ENCODE measurements around the gene EFNA3.

- TF ChIP-seq CTCF (IDR thresholded peaks at IDR 0.05) (no peak), TCF7L2 (IDR thresholded peaks at IDR 0.05; ENCODE audit: low read depth, low read length) (no peak), POLR2AphosphoS5 (IDR thresholded peaks at IDR 0.05; ENCODE audit: low read depth, low read length) (no peak), REST (IDR thresholded peaks at IDR 0.05; ENCODE audit: insufficient read depth in 1 of 2, low read depth in 2 of 2, low read length in 1 of 2) (no peak), SIN3A (IDR thresholded peaks at IDR 0.05; ENCODE audit: borderline replicate concordance, insufficient read depth, low read depth, low read length) (no peak)
Measured at GRCh38 chr1:155116113-155116764, 37.6 kb downstream of the EFNA3 start.

Data from Panc1 (cell line).